ENCODE measurements around the gene HEPH. TPM values are rescaled to one million over a fixed set of nuclear protein-coding genes. Genes with fewer than 3 reads are reported as not detected.

Gene HEPH
- total and polyA plus RNA-seq, 9 of the 15 experiments (the other 6 are each of a cell fraction or from before 2014, with no cell fraction given) = 22.4 to 67.6 (median 42.9) TPM

DNA sequence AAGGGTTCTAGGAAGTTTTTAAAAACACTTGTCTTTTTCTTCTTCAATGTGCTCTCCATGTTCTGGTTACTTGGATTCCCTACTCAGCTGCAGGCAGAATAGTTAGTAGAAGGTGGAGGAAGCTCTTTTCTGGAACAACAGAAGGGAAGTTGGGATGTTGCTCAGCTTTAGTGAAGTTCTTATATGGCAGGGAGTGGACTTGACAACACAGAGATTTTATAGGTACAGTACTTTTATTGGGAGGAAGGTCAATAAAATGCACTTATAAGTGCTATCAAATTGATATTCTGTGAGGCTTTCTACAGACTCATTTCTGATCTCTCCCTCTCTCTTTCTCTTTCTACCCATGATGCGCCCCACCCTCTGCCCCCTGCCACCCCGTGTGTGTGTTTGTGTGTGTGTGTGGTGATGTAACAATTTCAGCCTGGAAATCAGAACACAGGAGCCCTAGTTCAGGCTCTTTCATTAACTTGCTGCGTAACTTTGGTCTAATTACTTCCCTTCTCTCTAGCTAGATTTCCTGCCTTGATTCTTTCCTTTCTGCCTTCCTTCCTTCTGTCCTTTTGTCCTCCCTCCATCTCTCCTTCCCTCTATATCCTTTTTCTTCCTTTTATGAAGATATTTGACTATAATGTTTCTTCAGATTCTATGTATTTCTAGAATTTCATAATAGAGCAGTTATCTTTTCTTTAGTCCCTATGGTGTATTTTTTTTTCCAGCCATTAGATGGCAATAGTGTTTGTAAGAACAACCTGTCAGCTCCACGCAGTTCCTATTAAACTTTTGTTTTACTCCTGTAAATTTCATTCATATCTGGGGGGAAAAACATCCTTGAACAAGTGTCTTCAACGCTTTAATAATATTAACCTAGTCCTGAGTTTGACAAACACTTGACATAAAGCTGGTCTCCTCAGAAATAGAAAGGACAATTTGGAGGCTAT is 37.1 kb downstream of the HEPH start (continued):
- TF ChIP-seq FUS (optimal IDR thresholded peaks at IDR 0.05; ENCODE audit: low read depth, low read length) (no peak), PYGO2 (tag; IDR thresholded peaks at IDR 0.05) (no peak), ZNF445 (CRISPR knock-in tag; IDR thresholded peaks at IDR 0.05; ENCODE audit: low read depth) (no peak)
- TF ChIP-seq, protein P1, sequence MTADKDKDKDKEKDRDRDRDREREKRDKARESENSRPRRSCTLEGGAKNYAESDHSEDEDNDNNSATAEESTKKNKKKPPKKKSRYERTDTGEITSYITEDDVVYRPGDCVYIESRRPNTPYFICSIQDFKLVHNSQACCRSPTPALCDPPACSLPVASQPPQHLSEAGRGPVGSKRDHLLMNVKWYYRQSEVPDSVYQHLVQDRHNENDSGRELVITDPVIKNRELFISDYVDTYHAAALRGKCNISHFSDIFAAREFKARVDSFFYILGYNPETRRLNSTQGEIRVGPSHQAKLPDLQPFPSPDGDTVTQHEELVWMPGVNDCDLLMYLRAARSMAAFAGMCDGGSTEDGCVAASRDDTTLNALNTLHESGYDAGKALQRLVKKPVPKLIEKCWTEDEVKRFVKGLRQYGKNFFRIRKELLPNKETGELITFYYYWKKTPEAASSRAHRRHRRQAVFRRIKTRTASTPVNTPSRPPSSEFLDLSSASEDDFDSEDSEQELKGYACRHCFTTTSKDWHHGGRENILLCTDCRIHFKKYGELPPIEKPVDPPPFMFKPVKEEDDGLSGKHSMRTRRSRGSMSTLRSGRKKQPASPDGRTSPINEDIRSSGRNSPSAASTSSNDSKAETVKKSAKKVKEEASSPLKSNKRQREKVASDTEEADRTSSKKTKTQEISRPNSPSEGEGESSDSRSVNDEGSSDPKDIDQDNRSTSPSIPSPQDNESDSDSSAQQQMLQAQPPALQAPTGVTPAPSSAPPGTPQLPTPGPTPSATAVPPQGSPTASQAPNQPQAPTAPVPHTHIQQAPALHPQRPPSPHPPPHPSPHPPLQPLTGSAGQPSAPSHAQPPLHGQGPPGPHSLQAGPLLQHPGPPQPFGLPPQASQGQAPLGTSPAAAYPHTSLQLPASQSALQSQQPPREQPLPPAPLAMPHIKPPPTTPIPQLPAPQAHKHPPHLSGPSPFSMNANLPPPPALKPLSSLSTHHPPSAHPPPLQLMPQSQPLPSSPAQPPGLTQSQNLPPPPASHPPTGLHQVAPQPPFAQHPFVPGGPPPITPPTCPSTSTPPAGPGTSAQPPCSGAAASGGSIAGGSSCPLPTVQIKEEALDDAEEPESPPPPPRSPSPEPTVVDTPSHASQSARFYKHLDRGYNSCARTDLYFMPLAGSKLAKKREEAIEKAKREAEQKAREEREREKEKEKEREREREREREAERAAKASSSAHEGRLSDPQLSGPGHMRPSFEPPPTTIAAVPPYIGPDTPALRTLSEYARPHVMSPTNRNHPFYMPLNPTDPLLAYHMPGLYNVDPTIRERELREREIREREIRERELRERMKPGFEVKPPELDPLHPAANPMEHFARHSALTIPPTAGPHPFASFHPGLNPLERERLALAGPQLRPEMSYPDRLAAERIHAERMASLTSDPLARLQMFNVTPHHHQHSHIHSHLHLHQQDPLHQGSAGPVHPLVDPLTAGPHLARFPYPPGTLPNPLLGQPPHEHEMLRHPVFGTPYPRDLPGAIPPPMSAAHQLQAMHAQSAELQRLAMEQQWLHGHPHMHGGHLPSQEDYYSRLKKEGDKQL (CRISPR knock-in tag; IDR thresholded peaks at IDR 0.05; ENCODE audit: borderline replicate concordance) = no peak
- TF ChIP-seq, protein P2, sequence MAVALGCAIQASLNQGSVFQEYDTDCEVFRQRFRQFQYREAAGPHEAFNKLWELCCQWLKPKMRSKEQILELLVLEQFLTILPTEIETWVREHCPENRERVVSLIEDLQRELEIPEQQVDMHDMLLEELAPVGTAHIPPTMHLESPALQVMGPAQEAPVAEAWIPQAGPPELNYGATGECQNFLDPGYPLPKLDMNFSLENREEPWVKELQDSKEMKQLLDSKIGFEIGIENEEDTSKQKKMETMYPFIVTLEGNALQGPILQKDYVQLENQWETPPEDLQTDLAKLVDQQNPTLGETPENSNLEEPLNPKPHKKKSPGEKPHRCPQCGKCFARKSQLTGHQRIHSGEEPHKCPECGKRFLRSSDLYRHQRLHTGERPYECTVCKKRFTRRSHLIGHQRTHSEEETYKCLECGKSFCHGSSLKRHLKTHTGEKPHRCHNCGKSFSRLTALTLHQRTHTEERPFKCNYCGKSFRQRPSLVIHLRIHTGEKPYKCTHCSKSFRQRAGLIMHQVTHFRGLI (CRISPR knock-in tag; IDR thresholded peaks at IDR 0.05) = no peak
- TF ChIP-seq, protein P3, sequence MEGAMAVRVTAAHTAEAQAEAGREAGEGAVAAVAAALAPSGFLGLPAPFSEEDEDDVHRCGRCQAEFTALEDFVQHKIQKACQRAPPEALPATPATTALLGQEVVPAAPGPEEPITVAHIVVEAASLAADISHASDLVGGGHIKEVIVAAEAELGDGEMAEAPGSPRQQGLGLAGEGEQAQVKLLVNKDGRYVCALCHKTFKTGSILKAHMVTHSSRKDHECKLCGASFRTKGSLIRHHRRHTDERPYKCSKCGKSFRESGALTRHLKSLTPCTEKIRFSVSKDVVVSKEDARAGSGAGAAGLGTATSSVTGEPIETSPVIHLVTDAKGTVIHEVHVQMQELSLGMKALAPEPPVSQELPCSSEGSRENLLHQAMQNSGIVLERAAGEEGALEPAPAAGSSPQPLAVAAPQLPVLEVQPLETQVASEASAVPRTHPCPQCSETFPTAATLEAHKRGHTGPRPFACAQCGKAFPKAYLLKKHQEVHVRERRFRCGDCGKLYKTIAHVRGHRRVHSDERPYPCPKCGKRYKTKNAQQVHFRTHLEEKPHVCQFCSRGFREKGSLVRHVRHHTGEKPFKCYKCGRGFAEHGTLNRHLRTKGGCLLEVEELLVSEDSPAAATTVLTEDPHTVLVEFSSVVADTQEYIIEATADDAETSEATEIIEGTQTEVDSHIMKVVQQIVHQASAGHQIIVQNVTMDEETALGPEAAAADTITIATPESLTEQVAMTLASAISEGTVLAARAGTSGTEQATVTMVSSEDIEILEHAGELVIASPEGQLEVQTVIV (CRISPR knock-in tag; IDR thresholded peaks at IDR 0.05; ENCODE audit: borderline replicate concordance) = no peak
